Esophagus (tissue), 2 donors: ENCODE results near the gene RNF212. TPM values are rescaled to one million over a fixed set of nuclear protein-coding genes. Genes with fewer than 3 reads are reported as not detected.

Experiments
- H3K27ac ChIP-seq, 2 donors: one replicate each; pipeline ENCODE4 v1.5.1; 2013; ENCODE audit warnings: low read depth in 2 of 2, mild to moderate bottlenecking in 2 of 2, inconsistent platforms in 1 of 2, low read length in 1 of 2, moderate library complexity in 1 of 2
- H3K27me3 ChIP-seq, 2 donors: one replicate each; pipeline ENCODE4 v1.6.1; 2013; ENCODE audit warnings: low read length in 2 of 2, control low read depth in 1 of 2, mild to moderate bottlenecking in 1 of 2; ENCODE audit not compliant: insufficient read depth in 2 of 2, control insufficient read depth in 1 of 2
- H3K36me3 ChIP-seq, 2 donors: one replicate each; pipeline ENCODE4 v1.6.1; 2013; ENCODE audit warnings: low read length in 1 of 2; ENCODE audit not compliant: control insufficient read depth in 2 of 2, insufficient read depth in 2 of 2
- H3K4me1 ChIP-seq, 2 donors: one replicate each; pipeline ENCODE4 v1.6.1; 2013; ENCODE audit warnings: low read length in 1 of 2; ENCODE audit not compliant: control insufficient read depth in 2 of 2, insufficient read depth in 2 of 2
- H3K4me3 ChIP-seq, 2 donors: one replicate each; pipeline ENCODE4 v1.5.1; 2013; ENCODE audit warnings: low read length in 2 of 2, mild to moderate bottlenecking in 2 of 2, low read depth in 1 of 2, moderate library complexity in 1 of 2
- H3K9me3 ChIP-seq, 2 donors: one replicate each; pipeline ENCODE4 v1.6.1; 2013; ENCODE audit warnings: mild to moderate bottlenecking in 2 of 2, low read depth in 1 of 2, low read length in 1 of 2, moderate library complexity in 1 of 2; ENCODE audit not compliant: control insufficient read depth in 2 of 2, insufficient read depth in 1 of 2
- WGBS, 2 donors: extraction: QIAGEN DNeasy Blood & Tissue Kit; methylation state at CpG; one replicate each; pipeline ENCODE4 v1.1.7; 2013; 5-methylcytosine and 5-hydroxymethylcytosine counted together
- polyA plus RNA-seq, 2 donors: library from polyadenylated mRNA; stranded (reverse); fragments of 200-250 nt; gene quantifications; one replicate each; pipeline ENCODE4 v1.2.3, GENCODE V29; 2013
- donor health status: healthy with polysubstance abuse.
- donor health status: Bipolar disorder and iron deficiency.

Gene RNF212
- polyA plus RNA-seq, 2 donors = 1.2 to 1.7 TPM

DNA sequence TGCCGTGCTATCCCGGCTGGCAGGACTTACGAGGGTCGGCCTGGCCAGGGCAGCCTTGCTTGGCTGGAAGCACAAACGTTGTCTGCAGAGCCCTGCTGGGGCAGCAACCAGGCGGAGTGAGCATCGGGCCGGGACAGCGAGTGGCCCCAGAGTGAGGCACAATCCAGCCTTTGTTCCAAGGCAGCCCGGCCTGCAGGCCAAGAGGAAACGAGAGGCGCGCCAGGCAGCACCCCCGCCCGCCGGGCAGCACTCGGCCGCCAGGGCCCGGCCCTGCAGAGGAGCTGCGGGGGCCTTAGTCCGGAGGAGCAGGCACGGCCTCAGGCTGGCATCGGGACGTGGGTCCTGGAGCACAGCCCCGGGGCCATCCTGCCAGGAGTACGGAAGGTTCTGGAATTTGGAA lies 77.9 kb downstream of the RNF212 start:
- Histone ChIP-seq H3K27me3 (peaks cover 0 to 3% of the 10 kb centered on the region in 2 donors), H3K27ac (no peak overlapping the region), H3K4me3 (no peak overlapping the region), H3K36me3 (no peaks in the 10 kb centered on the region), H3K9me3 (peaks cover 0 to 3% of the 10 kb centered on the region in 2 donors), H3K4me1 (peaks cover 0 to 15% of the 10 kb centered on the region in 2 donors)
- WGBS, 2 donors = 58 to 68% methylated on average over 26 of the region's 26 CpGs

DNA sequence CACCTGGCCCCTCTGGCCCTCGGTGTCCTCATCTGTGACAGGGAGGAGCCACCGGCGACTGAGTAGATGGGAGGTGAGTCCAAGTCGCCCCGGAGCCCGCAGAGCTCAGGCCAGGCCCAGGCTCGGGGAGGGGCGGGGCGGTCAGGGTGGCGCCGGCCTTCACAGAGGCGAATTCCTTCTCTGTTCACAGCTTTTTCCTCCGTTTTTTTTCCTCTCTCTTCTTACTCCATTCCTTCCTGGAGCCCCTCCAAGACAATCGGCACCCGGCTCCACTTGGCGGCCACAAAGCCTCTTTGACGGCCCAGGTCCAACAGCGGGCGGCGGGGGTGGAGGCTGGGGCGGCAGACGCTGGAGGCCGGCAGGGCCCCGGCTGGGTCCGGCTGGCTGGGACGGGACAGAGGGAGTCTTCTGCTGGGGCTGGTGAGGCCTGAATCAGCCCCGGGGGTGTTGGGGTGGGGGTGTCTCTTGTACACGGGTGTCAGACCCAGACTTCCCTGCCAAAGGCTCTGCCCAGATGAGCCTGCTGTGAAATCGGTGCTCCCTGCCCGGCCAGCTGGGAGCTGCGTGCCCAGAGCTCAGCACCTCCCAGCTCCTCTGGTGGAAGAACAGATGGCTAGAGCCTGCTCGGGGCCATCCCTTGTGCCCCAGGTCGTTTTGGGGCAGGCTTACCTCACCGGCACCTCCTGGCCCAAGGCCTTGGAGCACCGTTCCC lies 79.4 kb downstream of the RNF212 start:
- H3K4me3 ChIP-seq = no peak overlapping the region
- no peaks in the 10 kb centered on the region for H3K36me3 ChIP-seq
- peaks cover 0 to 4% of the 10 kb centered on the region in 2 donors for H3K4me1 ChIP-seq
- peaks cover 0 to 3% of the 10 kb centered on the region in 2 donors for H3K27me3 ChIP-seq
- 32 to 42% methylated on average over 33 to 35 of the region's 35 CpGs for WGBS, 2 donors
- no peak overlapping the region for H3K27ac ChIP-seq
- peaks cover 0 to 3% of the 10 kb centered on the region in 2 donors for H3K9me3 ChIP-seq

DNA sequence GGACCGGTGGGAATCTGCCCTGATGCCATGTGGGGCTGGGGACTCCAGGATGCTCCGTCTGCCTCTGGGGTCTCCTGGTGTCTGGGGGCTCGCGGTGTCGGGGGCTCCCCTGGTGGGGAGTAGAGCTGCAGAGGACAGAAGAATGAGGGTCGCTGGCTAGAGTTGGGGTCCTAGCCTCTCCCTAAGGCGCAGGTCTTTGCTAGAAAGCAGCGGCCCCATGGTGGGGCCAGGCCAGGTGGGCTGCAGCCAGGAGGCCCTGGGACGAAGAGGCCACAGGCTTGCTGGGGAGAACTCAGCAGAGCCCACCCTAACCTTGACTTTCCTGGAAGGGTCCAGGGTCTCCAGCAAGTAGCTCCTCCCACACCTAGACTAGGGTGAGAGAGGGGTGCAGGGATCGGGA lies 80.5 kb downstream of the RNF212 start:
- Histone ChIP-seq H3K27me3 (peaks cover 0 to 3% of the 10 kb centered on the region in 2 donors), H3K4me1 (peaks cover 0 to 4% of the 10 kb centered on the region in 2 donors), H3K4me3 (no peak overlapping the region), H3K9me3 (peaks cover 0 to 3% of the 10 kb centered on the region in 2 donors), H3K36me3 (no peaks in the 10 kb centered on the region), H3K27ac (no peak overlapping the region)
- WGBS, 2 donors = 72% methylated on average over 10 of the region's 10 CpGs

DNA sequence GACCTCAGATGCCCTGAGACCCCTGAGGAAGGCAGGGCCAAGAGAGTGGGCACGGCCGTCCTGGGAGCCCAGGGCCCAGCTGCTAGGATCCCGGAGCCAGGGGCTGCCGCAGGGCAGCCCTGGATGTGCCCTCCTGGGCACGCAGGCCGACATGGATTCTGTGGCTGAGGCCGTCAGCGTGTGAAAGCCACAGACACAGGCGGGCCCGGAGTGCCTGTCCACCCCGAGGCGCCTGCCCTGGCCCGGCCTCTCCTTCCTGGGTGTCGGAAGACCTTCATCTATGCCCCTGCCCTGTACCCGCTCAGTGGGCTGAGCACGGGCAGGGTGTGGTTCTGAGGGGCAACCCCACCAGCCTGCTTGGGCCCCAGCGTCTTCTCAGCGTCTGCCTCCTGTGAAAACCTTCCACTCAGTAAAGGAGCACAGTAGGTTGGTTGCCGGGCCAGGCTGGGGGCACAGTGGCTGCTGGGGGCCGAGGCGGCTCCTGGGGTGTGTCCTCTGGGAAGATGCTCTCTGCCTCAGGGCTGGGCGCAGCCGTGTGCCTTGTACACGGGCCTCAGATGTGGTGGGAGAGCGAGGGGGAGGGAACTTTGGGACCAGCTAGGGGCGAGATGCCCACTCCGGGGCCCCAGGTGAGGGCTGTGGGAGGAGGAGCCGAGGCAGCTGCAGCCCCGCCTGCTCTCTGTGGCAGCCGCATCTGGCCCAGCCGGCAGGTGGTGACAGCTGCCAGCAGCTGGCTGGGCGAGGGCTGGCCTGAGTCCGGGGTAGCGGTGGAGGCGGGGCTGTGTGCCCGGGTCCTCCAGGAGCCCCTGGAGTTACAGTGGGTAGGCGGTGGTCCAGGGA lies 81.2 kb downstream of the RNF212 start:
- Histone ChIP-seq H3K36me3 (no peaks in the 10 kb centered on the region), H3K4me3 (no peak overlapping the region), H3K9me3 (peaks cover 0 to 3% of the 10 kb centered on the region in 2 donors), H3K27me3 (peaks cover 0 to 3% of the 10 kb centered on the region in 2 donors), H3K4me1 (peaks cover 0 to 4% of the 10 kb centered on the region in 2 donors), H3K27ac (no peak overlapping the region)
- WGBS, 2 donors = 46 to 48% methylated on average over 36 to 37 of the region's 37 CpGs

DNA sequence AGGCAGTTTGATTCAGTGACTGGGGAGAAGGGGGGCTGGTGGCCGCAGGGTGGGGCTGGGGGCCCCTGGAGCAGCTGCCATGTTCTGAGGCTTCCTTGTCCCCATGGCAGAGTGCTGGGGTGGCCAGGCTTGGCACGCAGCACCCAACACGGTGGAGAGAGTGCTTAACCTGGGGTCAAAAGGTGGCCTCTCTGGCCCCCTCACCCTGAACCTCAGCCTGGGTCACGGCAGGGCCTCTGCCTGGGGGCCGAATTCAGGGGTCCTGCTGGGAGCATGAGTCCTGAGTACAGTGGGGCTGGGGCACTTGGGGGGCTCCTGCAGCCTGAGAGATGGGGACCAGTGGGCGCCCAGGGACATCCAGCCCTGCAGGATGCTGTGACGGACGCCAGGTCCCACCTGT lies 82.0 kb downstream of the RNF212 start:
- Histone ChIP-seq H3K27ac (no peak overlapping the region), H3K27me3 (peaks cover 0 to 3% of the 10 kb centered on the region in 2 donors), H3K9me3 (peaks cover 0 to 3% of the 10 kb centered on the region in 2 donors), H3K4me1 (peaks cover 0 to 4% of the 10 kb centered on the region in 2 donors), H3K36me3 (no peaks in the 10 kb centered on the region), H3K4me3 (no peak overlapping the region)
- 75 to 86% methylated on average over 8 of the region's 8 CpGs for WGBS, 2 donors

DNA sequence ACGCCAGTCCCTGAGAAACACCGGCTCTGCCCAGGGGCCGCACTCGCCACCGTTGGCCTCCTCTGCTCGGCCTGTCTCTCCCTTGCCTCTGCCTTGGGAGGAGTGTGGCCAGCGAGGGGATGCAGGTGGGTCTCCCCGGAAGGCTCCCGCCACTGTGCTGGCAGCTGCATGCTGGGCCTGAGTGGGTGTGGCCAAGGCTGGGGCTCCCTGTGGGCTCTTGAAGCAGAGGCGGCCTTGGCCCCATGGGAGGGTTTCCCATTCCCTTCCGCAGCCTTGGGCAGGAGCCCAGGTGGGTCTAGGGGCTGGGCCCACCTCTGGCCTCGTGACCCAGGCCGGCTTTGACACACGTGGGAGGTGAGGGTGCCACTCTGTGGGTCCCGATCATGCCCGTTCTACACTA lies 82.8 kb downstream of the RNF212 start:
- Histone ChIP-seq H3K9me3 (peaks cover 0 to 3% of the 10 kb centered on the region in 2 donors), H3K4me3 (no peak overlapping the region), H3K36me3 (peaks cover 0 to under 1% of the 10 kb centered on the region in 2 donors), H3K27ac (no peak overlapping the region), H3K4me1 (peaks cover 0 to 5% of the 10 kb centered on the region in 2 donors), H3K27me3 (peaks cover 0 to 3% of the 10 kb centered on the region in 2 donors)
- WGBS, 2 donors = 48 to 52% methylated on average over 10 to 16 of the region's 16 CpGs

DNA sequence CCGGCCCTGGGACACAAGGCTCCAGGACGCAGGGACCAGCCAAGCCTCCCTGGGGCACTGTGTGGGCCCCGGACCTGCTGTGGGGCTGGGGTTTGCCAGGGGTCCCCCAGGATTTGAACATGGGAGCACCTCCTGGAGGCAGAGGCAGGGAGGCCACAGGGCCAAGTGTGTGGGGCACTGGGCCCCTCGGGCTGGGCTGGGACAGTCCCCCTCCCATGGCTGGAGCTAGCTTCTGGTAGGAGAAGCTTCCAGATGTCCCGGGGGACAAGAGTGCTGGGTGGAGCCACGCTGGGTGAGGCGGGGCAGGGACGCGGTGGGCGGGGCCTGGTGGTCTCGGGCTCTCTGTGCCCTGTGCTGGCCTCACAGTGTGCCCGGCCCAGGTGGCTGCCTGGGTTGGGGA lies 83.3 kb downstream of the RNF212 start:
- H3K36me3 ChIP-seq = peaks cover 0 to 4% of the 10 kb centered on the region in 2 donors
- no peak overlapping the region for H3K4me3 ChIP-seq
- 38 to 48% methylated on average over 4 to 12 of the region's 12 CpGs for WGBS, 2 donors
- H3K27ac ChIP-seq = no peak overlapping the region
- H3K9me3 ChIP-seq = peaks cover 0 to 3% of the 10 kb centered on the region in 2 donors
- peaks cover 0 to 3% of the 10 kb centered on the region in 2 donors for H3K27me3 ChIP-seq
- H3K4me1 ChIP-seq = peaks cover 0 to 7% of the 10 kb centered on the region in 2 donors

DNA sequence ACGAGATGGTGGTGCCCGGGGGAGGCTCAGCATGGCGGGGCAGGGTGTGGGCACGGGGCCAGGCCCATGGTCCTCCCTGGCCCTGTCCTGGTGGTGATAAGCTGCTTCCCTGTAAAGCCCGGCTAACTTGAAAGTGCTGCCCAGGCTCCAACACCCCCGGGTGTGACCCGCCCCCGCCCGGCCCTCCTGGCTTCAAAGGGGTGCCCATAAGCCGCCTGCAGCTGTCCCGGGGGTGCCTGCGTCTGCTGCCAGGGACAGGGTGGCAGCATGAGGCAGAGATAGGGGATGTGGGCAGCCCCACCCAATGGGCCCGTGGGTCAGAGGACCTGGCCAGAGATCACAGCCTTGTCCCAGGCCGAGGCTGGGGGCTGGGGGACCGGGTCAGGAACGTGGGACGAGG lies 83.8 kb downstream of the RNF212 start:
- Histone ChIP-seq H3K27me3 (peaks cover 0 to 3% of the 10 kb centered on the region in 2 donors), H3K4me3 (no peak overlapping the region), H3K27ac (no peak overlapping the region), H3K36me3 (peaks cover 0 to 4% of the 10 kb centered on the region in 2 donors), H3K4me1 (peaks cover 0 to 7% of the 10 kb centered on the region in 2 donors), H3K9me3 (peaks cover 0 to 3% of the 10 kb centered on the region in 2 donors)
- 44 to 47% methylated on average over 17 of the region's 17 CpGs for WGBS, 2 donors

DNA sequence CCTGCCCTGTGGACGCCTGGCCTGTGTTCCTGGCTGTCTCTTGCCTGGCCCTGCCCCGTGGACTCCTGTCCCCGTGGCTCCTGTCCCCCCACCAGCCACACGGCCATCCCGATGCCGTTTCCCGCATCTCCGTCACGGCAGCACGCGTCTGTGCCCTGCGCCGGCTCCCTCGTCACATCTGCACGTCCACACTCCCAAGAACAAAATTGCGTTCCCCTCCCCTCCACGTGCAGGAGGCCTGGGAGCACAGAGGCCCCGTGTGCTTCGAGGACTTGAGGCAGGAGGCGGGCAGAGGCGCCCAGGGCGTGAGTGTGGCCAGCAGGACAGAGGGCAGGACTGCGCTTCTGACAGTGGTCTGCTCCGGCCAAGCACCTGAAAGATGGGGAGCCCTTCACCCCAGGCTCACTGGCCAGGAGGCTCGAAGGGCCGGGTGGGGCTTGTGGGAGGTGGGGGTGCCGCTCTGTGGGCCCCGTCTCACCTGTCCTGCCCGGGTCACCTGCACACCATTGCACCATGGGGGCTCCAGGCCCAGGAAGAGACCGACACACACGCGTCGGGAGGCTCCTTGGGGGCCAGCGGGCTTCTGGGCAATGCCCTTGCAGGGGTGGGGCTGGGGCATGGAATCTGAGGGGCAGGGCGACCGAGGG lies 84.7 kb downstream of the RNF212 start:
- Histone ChIP-seq H3K27ac (no peak overlapping the region), H3K4me1 (peaks cover 0 to 7% of the 10 kb centered on the region in 2 donors), H3K4me3 (no peak overlapping the region), H3K27me3 (peaks cover 0 to 3% of the 10 kb centered on the region in 2 donors), H3K36me3 (peaks cover 0 to 8% of the 10 kb centered on the region in 2 donors), H3K9me3 (peaks cover 0 to 3% of the 10 kb centered on the region in 2 donors)
- WGBS, 2 donors = 71 to 77% methylated on average over 32 to 36 of the region's 36 CpGs
